Neuron (in vitro differentiated cells): ENCODE measurements around the gene PGP.
"Not testable (repeated sequence)": the region's sequence is repeated elsewhere in the genome, so short reads cannot be mapped to it uniquely, and the experiment has no call there.

ENCODE experiments used
- H2AFZ ChIP-seq: one replicate; pipeline ENCODE4 v1.6.1; 2013; ENCODE audit warnings: low read depth, mild to moderate bottlenecking, inconsistent platforms, low read length, moderate library complexity
- H3K27me3 ChIP-seq: one replicate; pipeline ENCODE4 v1.6.1; 2013; ENCODE audit warnings: low read length; ENCODE audit not compliant: insufficient read depth
- H3K36me3 ChIP-seq: one replicate; pipeline ENCODE4 v1.6.1; 2013; ENCODE audit warnings: low read length; ENCODE audit not compliant: insufficient read depth
- H3K4me1 ChIP-seq: one replicate; pipeline ENCODE4 v1.6.1; 2013; ENCODE audit warnings: low read length; ENCODE audit not compliant: insufficient read depth
- H3K4me3 ChIP-seq: 2 replicates; pipeline ENCODE4 v1.5.1; 2013; ENCODE audit warnings: mild to moderate bottlenecking, low read length, moderate library complexity
- H3K9me3 ChIP-seq: one replicate; pipeline ENCODE4 v1.6.1; 2013; ENCODE audit warnings: low read length

PGP gene

GRCh38 chr16:2244301-2244700 is 29.7 kb upstream of the PGP start:
- Histone ChIP-seq H2AFZ (no peak overlapping the region), H3K9me3 (no peaks in the 10 kb centered on the region), H3K36me3 (peaks cover 62% of the 10 kb centered on the region), H3K27me3 (no peaks in the 10 kb centered on the region), H3K4me3 (no peak overlapping the region), H3K4me1 (no peaks in the 10 kb centered on the region)

- Histone ChIP-seq H3K4me1 (no peaks in the 10 kb centered on the region), H3K27me3 (no peaks in the 10 kb centered on the region), H3K4me3 (no peak overlapping the region), H3K9me3 (no peaks in the 10 kb centered on the region), H2AFZ (no peak overlapping the region), H3K36me3 (peaks cover 63% of the 10 kb centered on the region)
Measured at GRCh38 chr16:2243781-2244180, 29.1 kb upstream of the PGP start.

- Histone ChIP-seq H3K9me3 (no peaks in the 10 kb centered on the region), H3K4me3 (no peak overlapping the region), H3K27me3 (no peaks in the 10 kb centered on the region), H3K36me3 (peaks cover 65% of the 10 kb centered on the region), H2AFZ (no peak overlapping the region), H3K4me1 (no peaks in the 10 kb centered on the region)
Measured at GRCh38 chr16:2243031-2243528, 28.4 kb upstream of the PGP start.

GRCh38 chr16:2242598-2242997 is 28.0 kb upstream of the PGP start:
- H3K27me3 ChIP-seq = no peaks in the 10 kb centered on the region
- no peak overlapping the region for H3K4me3 ChIP-seq
- H3K9me3 ChIP-seq = no peaks in the 10 kb centered on the region
- no peak overlapping the region for H2AFZ ChIP-seq
- peaks cover 65% of the 10 kb centered on the region for H3K36me3 ChIP-seq
- H3K4me1 ChIP-seq = no peaks in the 10 kb centered on the region

- H3K4me3 ChIP-seq, H3K27me3 ChIP-seq, H3K9me3 ChIP-seq, H3K4me1 ChIP-seq, H2AFZ ChIP-seq: not testable (repeated sequence)
- peaks cover 57% of the 10 kb centered on the region for H3K36me3 ChIP-seq
Measured at GRCh38 chr16:2240331-2240730, 25.7 kb upstream of the PGP start.

GRCh38 chr16:2238838-2239675 is 24.4 kb upstream of the PGP start:
- peaks cover 56% of the 10 kb centered on the region for H3K36me3 ChIP-seq
- no peaks in the 10 kb centered on the region for H3K27me3 ChIP-seq
- no peaks in the 10 kb centered on the region for H3K4me1 ChIP-seq
- no peak overlapping the region for H2AFZ ChIP-seq
- no peak overlapping the region for H3K4me3 ChIP-seq
- no peaks in the 10 kb centered on the region for H3K9me3 ChIP-seq

GRCh38 chr16:2238150-2238837 is 23.7 kb upstream of the PGP start:
- Histone ChIP-seq H3K4me3 (no peak overlapping the region), H3K9me3 (no peaks in the 10 kb centered on the region), H3K4me1 (no peaks in the 10 kb centered on the region), H3K27me3 (no peaks in the 10 kb centered on the region), H2AFZ (no peak overlapping the region), H3K36me3 (peaks cover 57% of the 10 kb centered on the region)

GRCh38 chr16:2237493-2238149 is 23.0 kb upstream of the PGP start:
- peaks cover 56% of the 10 kb centered on the region for H3K36me3 ChIP-seq
- H2AFZ ChIP-seq = no peak overlapping the region
- H3K9me3 ChIP-seq = no peaks in the 10 kb centered on the region
- H3K27me3 ChIP-seq = no peaks in the 10 kb centered on the region
- no peak overlapping the region for H3K4me3 ChIP-seq
- no peaks in the 10 kb centered on the region for H3K4me1 ChIP-seq

- H3K4me1 ChIP-seq = no peaks in the 10 kb centered on the region
- H2AFZ ChIP-seq = no peak overlapping the region
- no peaks in the 10 kb centered on the region for H3K27me3 ChIP-seq
- no peaks in the 10 kb centered on the region for H3K9me3 ChIP-seq
- H3K36me3 ChIP-seq = peaks cover 55% of the 10 kb centered on the region
- no peak overlapping the region for H3K4me3 ChIP-seq
Measured at GRCh38 chr16:2237102-2237482, 22.5 kb upstream of the PGP start.

- no peaks in the 10 kb centered on the region for H3K4me1 ChIP-seq
- no peaks in the 10 kb centered on the region for H3K27me3 ChIP-seq
- no peak within 1 kb of the TSS for H3K4me3 ChIP-seq
- peaks cover 60% of the 10 kb centered on the region for H3K36me3 ChIP-seq
- no peak within 1 kb of the TSS for H2AFZ ChIP-seq
- H3K9me3 ChIP-seq = no peaks in the 10 kb centered on the region
Measured at GRCh38 chr16:2236337-2237101, 21.9 kb upstream of the PGP start, which contains the start of gene DNASE1L2. Gene DNASE1L2 (plus strand): TSS chr16:2236444. CDS start chr16:2236817, 373 bp downstream.

GRCh38 chr16:2235695-2236336 is 21.2 kb upstream of the PGP start:
- Histone ChIP-seq H3K4me3 (no peak overlapping the region), H2AFZ (no peak overlapping the region), H3K9me3 (no peaks in the 10 kb centered on the region), H3K36me3 (peaks cover 66% of the 10 kb centered on the region), H3K4me1 (no peaks in the 10 kb centered on the region), H3K27me3 (no peaks in the 10 kb centered on the region)

- Histone ChIP-seq H3K4me1 (no peaks in the 10 kb centered on the region), H3K36me3 (peaks cover 69% of the 10 kb centered on the region), H3K4me3 (no peak overlapping the region), H3K27me3 (no peaks in the 10 kb centered on the region), H3K9me3 (no peaks in the 10 kb centered on the region), H2AFZ (no peak overlapping the region)
Measured at GRCh38 chr16:2235234-2235651, 20.6 kb upstream of the PGP start.
